ELR (cell line): ENCODE results near the gene RRAD.
"Not testable (repeated sequence)": the region's sequence is repeated elsewhere in the genome, so short reads cannot be mapped to it uniquely, and the experiment has no call there.

ENCODE experiments used
- DNase-seq: peaks from one replicate; pipeline ENCODE4 v3.0.0-alpha.2; 2015; ENCODE audit warnings: low read depth

The RRAD gene

DNA sequence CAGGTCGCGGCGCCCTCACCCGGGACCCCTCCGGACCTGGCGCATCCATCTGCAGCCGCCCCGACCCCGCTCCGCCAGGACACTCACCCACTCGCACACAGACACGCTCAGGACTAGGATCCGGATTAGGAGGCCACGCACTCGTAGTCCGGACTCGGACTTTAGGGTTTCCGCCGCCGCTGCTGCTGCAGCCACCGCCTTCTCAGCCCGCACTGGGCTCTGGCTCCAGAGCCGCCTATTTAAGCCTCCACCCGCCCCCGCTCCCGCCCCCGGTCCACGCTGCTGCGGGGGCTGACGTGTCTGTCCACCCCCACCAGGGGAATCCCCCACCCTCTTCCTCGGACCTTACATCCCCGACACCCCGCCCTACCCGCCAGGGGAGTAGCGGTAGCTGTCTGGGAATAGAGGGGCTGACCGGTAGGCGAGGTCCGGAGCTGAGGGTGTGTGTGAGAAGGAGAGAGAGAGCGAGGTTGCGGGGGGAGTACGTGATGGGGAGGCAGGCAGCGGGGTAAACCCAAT lies at the start of gene RRAD:
Gene RRAD (minus strand): TSS at position 214 of the 519 bp plus-strand sequence. CDS start 356 bp downstream, outside the sequence.
- peak; percentile 56 for DNase-seq

DNA sequence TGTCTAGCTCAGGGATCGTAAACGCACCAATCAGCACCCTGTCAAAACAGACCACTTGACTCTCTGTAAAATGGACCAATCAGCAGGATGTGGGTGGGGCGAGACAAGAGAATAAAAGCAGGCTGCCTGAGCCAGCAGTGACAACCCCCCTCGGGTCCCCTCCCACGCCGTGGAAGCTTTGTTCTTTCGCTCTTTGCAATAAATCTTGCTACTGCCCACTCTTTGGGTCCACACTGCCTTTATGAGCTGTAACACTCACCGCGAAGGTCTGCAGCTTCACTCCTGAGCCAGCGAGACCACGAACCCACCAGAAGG lies 49.6 kb upstream of the RRAD start:
- not testable (repeated sequence) for DNase-seq

DNA sequence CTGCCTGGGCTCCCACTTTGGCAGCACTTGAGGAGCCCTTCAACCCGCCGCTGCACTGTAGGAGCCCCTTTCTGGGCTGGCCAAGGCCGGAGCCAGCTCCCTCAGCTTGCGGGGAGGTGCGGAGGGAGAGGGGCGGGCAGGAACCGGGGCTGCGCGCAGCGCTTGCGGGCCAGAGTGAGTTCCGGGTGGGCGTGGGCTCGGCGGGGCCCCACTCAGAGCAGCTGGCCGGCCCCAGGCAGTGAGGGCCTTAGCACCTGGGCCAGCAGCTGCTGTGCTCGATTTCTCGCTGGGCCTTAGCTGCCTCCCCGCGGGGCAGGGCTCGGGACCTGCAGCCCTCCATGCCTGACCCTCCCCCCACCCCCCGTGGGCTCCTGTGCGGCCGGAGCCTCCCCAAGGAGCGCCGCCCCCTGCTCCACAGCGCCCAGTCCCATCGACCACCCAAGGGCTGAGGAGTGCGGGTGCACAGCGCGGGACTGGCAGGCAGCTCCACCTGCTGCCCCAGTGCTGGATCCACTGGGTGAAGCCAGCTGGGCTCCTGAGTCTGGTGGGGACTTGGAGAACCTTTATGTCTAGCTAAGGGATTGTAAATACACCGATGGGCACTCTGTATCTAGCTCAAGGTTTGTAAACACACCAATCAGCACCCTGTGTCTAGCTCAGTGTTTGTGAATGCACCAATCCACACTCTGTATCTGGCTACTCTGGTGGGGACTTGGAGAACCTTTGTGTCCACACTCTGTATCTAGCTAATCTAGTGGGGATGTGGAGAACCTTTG lies 49.0 kb upstream of the RRAD start:
- not testable (repeated sequence) for DNase-seq

DNA sequence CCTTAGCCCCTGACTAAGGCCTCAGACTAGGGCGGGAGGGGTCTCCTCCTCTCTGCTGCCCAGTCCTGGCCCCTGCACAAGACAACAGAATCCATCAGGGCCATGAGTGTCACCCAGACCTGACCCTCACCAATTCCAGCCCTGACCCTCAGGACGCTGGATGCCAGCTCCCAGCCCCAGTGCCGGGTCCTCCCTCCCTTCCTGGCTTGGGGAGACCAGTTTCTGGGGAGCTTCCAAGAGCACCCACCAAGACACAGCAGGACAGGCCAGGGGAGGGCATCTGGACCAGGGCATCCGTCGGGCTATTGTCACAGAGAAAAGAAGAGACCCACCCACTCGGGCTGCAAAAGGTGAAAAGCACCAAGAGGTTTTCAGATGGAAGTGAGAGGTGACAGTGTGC lies 48.4 kb upstream of the RRAD start:
- no peak for DNase-seq

DNA sequence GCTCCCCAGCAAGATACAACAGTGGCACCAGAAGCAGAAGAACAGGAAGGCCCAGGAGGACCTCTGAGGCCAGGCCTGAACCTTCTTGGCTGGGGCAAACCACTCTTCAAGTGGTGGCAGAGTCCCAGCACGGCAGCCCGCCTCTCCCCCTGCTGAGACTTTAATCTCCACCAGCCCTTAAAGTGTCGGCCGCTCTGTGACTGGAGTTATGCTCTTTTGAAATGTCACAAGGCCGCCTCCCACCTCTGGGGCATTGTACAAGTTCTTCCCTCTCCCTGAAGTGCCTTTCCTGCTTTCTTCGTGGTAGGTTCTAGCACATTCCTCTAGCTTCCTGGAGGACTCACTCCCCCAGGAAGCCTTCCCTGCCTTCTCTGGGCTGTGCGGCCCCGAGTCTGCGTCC lies 47.6 kb upstream of the RRAD start:
- no peak for DNase-seq

DNA sequence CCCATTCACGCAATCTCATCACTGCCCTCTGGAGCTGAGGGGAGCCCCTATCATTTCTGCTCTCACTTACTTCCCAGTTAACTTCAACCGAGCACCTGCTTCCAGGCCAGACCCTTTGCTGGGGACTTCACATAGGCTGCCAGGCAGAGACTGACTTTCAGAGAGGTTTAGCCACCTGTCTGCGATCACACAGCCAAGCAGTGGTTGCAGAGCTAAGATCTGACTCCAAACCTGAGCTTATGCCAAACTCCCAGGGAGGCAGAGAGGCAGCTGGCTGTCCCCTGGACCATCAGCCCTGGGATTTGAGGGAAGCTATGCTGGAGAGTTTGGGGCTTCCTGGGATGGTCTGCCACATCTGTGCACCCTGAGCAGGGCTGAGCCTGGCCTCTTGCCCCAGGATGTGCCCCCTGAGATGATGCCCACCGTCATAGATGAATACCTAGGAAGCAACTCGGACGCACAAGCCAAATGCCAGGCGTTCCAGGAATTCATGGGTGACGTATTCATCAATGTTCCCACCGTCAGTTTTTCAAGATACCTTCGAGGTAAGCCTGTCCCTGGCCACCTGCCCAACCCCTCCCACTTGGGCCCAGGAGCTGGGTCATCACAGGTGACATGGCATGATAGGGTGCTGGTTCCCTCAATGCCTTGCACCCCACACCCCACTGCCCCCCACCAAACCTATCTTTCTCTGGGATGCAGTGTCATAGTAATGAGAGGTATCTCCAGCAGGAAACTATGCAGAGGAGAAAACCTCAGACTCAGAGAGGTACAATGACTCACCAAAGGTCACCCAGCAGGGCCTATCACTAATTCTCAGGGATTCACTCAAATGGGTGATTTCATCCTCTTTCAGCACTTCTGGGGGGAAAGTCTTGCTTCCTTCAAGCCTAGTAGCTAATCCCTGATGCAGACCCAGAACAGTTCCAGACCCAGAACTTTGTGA lies 45.7 kb upstream of the RRAD start:
- DNase-seq = peak; percentile 91

- DNase-seq = no peak
Observed at GRCh38 chr16:66968847-66969246, 43.5 kb upstream of the RRAD start.

DNA sequence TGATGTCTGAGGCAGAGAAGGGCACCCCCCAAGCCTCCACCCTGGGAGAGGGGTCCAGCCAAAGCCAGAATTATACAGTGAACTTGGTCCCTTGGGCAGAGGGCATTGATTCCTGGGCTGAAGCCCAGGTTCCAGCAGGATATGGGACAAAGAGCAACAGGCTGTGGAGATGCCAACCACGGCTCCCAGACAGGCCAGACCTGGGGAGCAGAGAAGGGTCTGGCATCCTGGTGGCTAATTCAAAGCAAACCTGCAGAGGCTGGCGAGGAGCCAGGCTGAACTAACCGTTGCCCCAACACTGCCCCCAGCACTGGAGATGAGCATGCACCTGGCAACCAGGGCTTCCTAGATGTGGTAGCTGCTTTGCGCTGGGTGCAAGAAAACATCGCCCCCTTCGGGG lies 38.7 kb upstream of the RRAD start:
- DNase-seq = no peak

DNA sequence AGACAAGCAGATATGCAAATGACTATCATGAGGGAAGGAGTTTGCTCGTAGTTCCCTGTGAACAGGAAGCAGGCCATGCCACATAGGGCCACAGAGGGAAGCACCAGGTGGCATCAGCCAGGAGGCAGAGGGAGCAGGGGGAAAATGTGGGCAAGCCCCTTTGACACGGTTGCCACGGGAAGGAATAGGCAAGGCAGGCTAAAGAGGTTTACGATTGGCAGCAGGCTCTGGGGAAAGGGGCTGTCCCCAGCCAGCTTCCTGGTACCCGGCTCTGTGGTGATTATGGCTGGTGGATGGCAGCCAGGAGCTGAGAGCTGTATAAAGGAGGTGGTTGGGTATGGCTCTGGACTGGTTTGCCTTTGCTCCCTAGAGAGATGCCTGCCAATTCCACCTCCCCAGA lies 36.6 kb upstream of the RRAD start:
- DNase-seq = no peak

GRCh38 chr16:66961065-66961744 lies 35.9 kb upstream of the RRAD start, which contains the start of gene CES3:
Gene CES3 (plus strand): TSS chr16:66961266. CDS start chr16:66961308, 42 bp downstream.
- peak; percentile 81 for DNase-seq

DNA sequence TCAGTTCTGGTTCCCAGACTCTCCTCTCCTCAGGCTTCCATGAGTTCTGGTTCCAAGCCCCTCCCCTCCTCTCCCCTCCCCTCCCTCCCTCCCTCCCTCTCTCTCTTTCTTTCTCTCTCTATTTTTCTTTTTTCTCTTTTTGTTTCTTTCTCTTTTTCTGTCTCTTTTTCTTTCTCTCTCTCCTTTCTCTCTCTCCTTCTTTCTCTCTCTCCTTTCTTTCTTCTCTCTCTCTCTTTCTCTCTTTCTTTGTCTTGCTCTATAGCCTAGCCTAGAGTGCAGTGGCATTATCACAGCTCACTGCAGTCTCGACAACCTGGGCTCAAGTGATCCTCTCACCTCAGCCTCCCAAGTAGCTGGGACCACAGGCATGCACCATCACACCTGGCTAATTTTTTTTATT lies 34.9 kb upstream of the RRAD start:
- no peak for DNase-seq

DNA sequence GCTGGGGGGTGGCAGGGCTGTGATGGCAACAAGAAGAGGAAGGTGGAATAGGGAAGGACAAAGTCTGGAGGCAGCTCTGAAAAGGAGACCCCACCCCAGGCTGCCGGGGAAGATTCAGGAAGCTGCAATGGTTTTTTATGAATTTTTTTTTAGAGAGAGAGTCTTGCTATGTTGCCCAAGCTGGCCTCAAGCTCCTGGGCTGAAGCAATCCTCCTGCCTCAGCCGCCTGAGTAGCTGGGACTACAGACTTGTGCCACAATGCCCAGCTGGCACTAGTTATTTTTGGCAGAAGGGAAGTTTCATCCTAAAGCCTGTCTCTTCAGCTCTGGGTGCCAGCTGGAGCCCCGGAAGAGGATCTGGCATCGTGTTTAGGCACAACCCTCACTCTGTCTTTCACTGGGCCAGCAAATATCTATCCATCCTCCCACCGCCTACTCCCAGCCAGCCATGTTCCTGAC lies 34.4 kb upstream of the RRAD start:
- no peak for DNase-seq

DNA sequence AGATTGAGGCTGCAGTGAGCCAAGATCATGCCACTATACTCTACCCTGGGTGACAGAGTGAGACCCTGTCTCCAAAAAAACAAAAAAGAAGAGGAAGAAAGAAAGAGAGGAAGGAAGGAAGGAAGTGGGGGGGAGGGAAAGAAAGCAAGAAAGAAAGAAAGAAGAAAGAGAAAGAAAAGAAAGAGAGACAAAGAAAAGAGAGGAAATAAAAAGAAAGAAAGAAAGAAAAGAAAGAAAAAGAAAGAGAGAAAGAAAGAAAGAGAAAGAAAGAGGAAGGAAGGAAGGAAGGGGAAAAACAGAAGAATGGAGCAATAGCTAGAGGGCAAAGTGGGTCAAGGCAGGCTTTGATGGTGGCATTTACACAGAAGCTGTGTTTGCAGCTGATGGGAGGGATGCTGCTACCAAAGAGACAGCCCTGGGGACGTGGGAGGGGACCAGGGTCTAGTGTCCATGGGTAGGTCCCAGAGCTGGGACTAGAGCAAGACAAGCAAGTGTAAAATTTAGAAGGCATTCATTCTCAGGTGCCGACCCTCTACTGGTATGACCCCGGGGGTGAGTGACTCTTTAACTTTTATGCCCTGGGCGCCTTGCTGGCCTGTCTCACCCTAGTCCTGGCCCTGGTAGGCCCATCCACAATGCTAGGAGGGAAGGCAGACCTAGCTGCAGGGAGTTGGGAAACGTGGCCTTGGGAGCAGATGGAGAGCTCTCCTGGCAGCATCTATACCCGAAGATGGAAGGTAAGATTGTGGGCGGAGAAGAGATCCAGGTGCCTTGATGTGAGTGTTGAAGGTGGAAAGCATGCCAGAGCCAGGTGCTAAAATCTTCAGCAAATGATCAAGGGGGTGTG lies 33.7 kb upstream of the RRAD start:
- no peak for DNase-seq

DNA sequence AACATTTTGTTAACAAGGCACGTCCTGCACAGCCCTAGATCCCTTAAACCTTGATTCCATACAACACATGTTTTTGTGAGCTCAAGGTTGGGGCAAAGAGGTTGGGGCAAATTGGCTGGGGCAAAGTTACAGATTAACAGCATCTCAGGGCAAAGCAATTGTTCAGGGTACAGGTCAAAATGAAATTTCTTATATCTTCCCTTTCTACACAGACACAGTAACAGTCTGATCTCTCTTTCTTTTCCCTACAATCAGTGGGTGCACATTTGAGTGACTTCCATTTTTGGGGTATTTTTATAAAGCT lies 30.8 kb upstream of the RRAD start:
- not testable (repeated sequence) for DNase-seq

DNA sequence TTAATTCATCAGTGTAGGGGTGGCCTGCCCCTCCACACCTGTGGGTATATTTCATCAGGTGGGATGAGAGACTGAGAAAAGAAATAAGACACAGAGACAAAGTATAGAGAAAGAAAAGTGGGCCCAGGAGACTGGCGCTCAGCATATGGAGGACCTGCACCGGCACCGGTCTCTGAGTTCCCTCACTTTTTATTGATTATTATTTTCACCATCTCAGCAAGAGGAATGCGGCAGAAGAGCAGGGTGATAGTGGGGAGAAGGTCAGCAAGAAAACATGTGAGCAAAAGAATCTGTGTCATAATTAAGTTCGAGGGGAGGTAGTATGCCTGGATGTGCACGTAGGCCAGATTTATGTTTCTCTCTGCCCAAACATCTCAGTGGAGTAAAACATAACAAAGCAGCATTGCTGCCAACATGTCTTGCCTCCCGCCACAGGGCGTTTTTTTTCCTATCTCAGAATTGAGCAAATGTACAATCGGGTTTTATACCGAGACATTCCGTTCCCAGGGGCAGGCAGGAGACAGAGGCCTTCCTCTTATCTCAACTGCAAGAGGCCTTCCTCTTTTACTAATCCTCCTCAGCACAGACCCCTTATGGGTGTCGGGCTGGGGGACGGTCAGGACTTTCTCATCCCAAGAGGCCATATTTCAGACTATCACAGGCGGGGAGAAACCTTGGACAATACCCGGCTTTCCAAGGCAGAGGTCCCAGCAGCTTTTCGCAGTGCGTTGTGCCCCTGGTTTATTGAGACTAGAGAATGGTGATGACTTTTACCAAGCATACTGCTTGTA lies 30.2 kb upstream of the RRAD start:
- not testable (repeated sequence) for DNase-seq

DNA sequence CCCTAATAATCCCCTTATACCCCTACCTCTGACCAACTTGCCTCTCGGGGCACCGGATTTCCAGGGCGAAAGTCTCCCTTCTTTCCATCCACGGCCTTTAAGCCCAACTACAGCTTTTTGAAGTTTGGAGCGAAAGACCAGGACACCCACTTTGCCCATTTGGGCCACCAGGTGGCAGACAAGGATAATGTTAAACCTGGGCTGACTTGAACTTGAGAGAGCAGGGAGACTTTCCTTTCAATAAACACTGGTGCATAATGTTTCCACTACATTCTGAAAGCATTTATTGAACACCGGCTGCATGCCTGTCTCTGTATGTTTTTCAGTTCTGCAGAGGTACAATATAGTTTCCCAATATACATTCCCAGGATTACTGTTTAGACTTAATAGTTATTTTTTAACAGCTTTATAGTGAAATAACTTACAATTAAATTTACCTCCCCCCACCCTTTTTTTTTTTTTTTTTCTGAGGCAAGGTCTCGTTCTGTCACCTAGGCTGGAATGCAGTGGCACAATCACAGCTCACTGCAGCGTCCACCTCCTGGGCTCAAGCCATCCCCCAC lies 28.8 kb upstream of the RRAD start:
- DNase-seq = peak; percentile 84

DNA sequence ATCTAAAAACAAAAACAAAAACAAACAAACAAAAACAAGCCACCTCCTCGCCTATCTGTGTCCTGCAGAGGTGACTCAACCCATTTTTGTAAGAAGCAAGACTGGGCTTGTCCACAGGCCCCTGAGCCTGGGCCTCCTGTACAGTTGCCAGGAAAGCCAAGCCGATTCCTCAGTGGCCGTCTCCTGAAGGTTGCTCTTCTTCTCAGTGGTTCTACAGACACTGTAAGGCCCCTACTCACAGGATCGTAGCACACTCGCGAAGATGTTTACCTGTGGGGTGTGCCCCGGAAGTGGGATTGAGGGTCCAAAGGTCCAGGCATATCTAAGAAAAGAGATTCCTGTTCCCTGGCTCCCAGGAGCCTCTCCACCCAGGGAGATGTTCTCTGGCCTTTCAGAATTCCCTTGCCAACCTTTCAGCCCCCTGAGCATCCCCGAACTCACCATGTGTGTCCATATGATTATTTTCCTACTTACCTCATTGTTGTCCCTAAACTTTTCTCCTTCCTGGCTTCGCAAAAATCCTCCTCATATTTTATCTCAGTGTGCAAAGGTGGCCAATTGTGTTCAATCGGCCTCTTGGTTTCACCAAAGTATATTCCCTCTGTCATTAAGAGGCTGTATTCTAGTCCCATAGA lies 28.2 kb upstream of the RRAD start:
- no peak for DNase-seq

DNA sequence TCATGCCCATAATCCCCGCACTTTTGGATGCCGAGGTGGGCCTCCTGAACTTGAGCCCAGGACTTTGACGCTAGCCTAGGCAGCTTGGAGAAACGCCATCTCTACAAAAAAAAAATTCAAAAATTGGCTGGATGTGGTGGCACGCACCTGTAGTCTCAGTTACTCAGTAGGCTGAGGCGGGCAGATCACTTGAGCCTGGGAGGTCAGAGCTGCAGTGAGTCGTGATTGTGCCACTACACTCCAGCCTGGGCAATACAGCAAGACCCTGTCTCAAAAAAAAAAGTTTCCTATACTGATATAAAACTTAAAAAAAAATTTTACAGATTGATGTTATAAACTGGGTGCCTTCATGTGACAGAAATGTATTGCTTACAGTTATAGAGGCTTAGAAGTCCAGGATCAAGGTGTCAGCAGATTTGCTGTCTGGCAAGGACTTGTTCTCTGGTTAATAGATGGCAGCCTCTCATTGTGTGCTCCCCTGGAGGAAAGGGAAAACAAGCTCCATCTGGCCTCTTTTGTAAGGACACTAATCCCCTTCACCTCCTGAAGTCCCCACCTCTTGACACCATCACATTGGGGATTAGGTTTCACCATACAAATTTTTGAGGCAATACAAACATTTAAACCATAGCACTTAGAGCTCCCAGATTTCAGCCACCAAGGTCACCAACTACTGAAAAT lies 27.2 kb upstream of the RRAD start:
- DNase-seq = no peak
